ENCODE data around the gene TPGS1.

The TPGS1 gene

GRCh38 chr19:514166-514663 lies 6.9 kb downstream of the TPGS1 start:
- Histone ChIP-seq H3K4me1 (ENCODE audit: insufficient read depth, poor library complexity, severe bottlenecking) (no peaks in the 10 kb centered on the region), H3K36me3 (ENCODE audit: low read depth) (no peaks in the 10 kb centered on the region), H3K27me3 (ENCODE audit: insufficient read depth, poor library complexity, severe bottlenecking) (no peaks in the 10 kb centered on the region), H3K4me3 (ENCODE audit: severe bottlenecking) (no peak overlapping the region), H3K9me3 (ENCODE audit: severe bottlenecking) (no peaks in the 10 kb centered on the region), H3K27ac (ENCODE audit: poor library complexity, severe bottlenecking) (no peak overlapping the region)
- no peak for ATAC-seq (ENCODE audit: low read depth)
- no peak for DNase-seq (ENCODE audit: low spot score)
- TF ChIP-seq CTCF (IDR thresholded peaks at IDR 0.05; ENCODE audit: poor library complexity, severe bottlenecking) = no peak

GRCh38 chr19:517721-518597 lies 10.7 kb downstream of the TPGS1 start:
- ATAC-seq (ENCODE audit: low read depth) (no peak), DNase-seq (ENCODE audit: low spot score) (no peak)
- H3K4me3 ChIP-seq (ENCODE audit: severe bottlenecking) = no peak overlapping the region
- no peaks in the 10 kb centered on the region for H3K4me1 ChIP-seq (ENCODE audit: insufficient read depth, poor library complexity, severe bottlenecking)
- H3K36me3 ChIP-seq (ENCODE audit: low read depth) = no peaks in the 10 kb centered on the region
- H3K9me3 ChIP-seq (ENCODE audit: severe bottlenecking) = no peaks in the 10 kb centered on the region
- no peak for TF ChIP-seq CTCF (IDR thresholded peaks at IDR 0.05; ENCODE audit: poor library complexity, severe bottlenecking)
- no peaks in the 10 kb centered on the region for H3K27me3 ChIP-seq (ENCODE audit: insufficient read depth, poor library complexity, severe bottlenecking)
- H3K27ac ChIP-seq (ENCODE audit: poor library complexity, severe bottlenecking) = no peak overlapping the region

- Histone ChIP-seq H3K9me3 (ENCODE audit: severe bottlenecking) (no peaks in the 10 kb centered on the region), H3K36me3 (ENCODE audit: low read depth) (no peaks in the 10 kb centered on the region), H3K4me1 (ENCODE audit: insufficient read depth, poor library complexity, severe bottlenecking) (no peaks in the 10 kb centered on the region), H3K4me3 (ENCODE audit: severe bottlenecking) (no peak overlapping the region), H3K27me3 (ENCODE audit: insufficient read depth, poor library complexity, severe bottlenecking) (no peaks in the 10 kb centered on the region), H3K27ac (ENCODE audit: poor library complexity, severe bottlenecking) (no peak overlapping the region)
- ATAC-seq (ENCODE audit: low read depth) (no peak), DNase-seq (ENCODE audit: low spot score) (no peak)
- TF ChIP-seq CTCF (IDR thresholded peaks at IDR 0.05; ENCODE audit: poor library complexity, severe bottlenecking) = no peak
Observed at GRCh38 chr19:518598-519231, 11.4 kb downstream of the TPGS1 start.

GRCh38 chr19:519449-519865 lies 12.2 kb downstream of the TPGS1 start:
- no peak for ATAC-seq (ENCODE audit: low read depth)
- H3K4me3 ChIP-seq (ENCODE audit: severe bottlenecking) = no peak overlapping the region

More at GRCh38 chr19:519449-519865, 12.2 kb downstream of the TPGS1 start:
- no peaks in the 10 kb centered on the region for H3K9me3 ChIP-seq (ENCODE audit: severe bottlenecking)
- no peak for TF ChIP-seq CTCF (IDR thresholded peaks at IDR 0.05; ENCODE audit: poor library complexity, severe bottlenecking)
- H3K27ac ChIP-seq (ENCODE audit: poor library complexity, severe bottlenecking) = no peak overlapping the region
- no peaks in the 10 kb centered on the region for H3K27me3 ChIP-seq (ENCODE audit: insufficient read depth, poor library complexity, severe bottlenecking)
- DNase-seq (ENCODE audit: low spot score) = no peak
- H3K4me1 ChIP-seq (ENCODE audit: insufficient read depth, poor library complexity, severe bottlenecking) = no peaks in the 10 kb centered on the region
- H3K36me3 ChIP-seq (ENCODE audit: low read depth) = no peaks in the 10 kb centered on the region

All from RWPE2 (cell line).